HG03108 (cell line): ENCODE data around the gene CDH23.
"Not testable (repeated sequence)": the region's sequence is repeated elsewhere in the genome, so short reads cannot be mapped to it uniquely, and the experiment has no call there.

Experiments
- ATAC-seq: cut with Tn5 transposase; IDR thresholded peaks from one replicate; pipeline ENCODE4 v1.9.1; 2021; ENCODE audit warnings: moderate library complexity; ENCODE audit not compliant: unreplicated experiment

The CDH23 gene

DNA sequence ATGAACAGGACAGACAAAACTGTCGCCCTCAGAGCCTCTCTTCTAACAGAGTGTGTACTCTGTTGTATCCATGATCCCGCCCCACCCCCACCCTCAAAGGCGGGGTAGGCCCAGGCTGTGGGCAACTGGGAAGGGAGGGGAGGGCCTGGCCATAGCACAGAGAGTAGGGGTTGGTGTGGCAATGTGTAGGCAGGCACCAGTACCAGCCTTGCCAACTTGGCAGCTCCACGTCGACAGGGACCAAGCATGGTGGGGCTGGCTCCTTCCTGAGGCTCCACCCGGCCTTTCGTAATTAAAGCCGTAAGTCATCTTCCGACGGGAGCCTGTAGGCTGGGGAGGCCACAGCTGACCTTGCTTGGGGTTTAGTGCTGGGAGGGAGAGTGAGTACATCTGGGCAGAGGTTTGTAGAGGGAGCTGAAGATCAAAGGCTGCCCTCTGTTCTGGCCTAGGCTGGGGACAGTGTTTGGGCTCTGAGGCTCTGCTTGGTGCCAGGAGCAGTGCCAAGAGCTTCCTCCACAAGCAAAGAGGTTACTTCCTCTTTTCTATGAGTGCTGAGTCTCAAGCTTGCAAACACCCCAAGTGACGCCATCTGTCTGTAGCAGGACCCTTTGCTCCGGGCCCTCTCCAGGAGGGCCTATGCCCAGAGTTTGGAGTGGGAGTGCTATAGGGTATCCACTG is 201.2 kb downstream of the CDH23 start:
- no peak for ATAC-seq

DNA sequence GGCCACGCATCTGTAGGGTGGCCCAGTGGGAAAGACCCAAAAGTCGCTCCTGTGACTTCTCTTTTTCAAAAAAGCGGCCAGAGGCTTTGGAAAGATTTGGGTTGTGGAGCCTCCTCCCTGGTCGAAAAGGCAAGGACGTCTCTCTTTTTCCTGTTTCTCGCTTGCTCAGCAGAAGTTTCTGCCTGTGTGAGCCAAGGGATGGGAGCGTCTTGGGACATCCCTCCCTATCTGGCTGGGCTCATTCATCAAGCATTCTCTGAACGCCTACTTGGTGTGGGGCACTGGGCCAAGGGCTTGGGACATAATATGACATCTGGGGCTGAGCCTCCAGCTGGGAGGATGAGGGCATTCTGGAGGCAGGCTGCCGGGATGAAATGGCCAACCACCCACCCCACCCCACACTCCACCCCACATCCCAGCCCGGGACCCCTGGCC is 201.9 kb downstream of the CDH23 start:
- ATAC-seq: no peak

DNA sequence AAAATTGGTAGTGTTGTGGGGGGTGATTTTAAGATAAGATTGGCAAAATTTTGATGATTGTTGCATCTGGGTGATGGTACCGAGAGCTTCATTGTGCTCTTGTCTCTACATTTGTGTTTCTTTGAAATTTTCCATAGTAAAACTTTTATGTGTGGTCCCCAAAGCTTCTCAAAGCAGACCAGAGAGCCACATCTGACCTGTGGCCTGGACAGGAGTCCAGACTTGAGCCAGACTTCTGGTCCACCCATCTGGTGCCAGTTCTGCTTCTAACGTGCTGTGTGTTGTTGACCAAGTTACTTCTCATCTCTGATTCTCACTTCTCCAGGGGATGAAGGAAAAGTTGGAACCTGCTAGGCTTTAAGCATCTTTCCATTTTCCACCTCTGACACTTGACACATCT is 202.8 kb downstream of the CDH23 start:
- no peak for ATAC-seq

DNA sequence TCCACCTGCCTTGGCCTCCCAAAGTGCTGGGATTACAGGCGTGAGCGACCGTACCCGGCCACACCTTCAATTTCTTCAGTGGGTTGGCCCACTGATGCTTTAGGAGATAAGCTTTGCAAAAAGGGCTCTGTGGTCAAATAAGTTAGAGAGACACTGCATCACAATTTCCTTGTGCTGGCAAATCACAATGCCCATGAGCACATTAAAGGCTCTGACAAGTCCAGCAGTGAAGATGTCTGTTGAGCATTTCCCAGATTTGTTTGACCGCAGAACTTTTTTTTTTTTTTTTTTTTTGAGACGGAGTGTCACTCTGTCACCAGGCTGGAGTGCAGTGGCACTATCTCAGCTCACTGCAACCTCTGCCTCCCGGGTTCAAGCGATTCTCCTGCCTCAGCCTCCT is 203.5 kb downstream of the CDH23 start:
- ATAC-seq: not testable (repeated sequence)

DNA sequence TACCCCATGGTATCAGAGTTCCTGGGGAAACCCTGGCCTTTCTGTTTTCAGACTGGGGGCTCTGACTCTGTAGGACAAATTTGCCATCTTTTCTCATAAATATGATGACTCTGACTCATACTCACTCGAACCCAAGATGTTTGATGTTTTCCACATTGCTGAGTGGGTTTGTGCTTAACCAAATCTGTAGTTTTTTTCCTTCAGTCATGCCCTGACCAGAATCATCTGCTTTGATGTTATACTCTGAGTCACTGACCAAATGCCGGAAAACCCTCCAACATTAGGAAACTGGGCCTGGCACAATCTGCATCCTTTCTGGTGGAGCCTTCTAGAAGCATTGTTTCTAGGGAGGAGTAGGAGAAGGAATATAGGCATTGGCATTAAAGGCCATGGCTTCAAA is 204.1 kb downstream of the CDH23 start:
- ATAC-seq: no peak

DNA sequence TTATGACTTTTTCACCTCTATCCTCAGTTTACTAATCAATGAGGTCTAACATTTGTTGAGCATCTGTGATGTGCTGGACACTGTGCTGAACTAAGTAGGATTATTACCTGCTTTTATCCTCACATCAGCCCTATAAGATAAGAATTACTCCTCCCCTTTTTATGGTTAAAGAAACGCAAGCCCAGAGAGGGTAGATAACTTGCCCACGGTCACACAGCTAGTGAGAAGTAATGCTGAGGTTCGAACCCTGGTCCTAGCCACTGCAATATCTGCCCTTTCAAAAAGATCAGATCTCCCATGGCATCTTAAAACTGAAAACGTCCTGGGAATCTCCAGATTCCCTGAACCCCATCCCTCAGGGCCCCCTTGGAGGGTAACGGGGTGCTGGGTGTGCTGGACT is 204.6 kb downstream of the CDH23 start:
- no peak for ATAC-seq

DNA sequence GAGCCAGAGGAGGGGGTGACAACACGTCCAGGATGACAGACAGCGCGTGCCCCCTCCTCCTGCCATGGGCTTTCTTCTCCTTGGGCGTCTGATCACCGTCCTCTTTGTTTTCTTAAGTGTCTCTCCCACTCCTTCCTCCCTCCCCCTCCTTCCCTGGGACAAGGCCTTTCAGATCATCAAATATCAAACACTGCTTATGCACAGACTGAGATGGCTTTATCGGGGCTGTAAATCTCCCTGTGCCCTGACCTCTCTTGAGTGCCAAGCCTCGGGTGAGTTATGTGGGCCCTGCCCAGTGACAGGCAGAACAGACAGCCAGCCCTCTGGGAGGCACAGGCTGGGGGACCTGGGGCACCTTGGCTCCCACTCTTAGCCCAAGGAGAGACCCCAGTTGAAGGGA is 206.4 kb downstream of the CDH23 start:
- ATAC-seq: no peak

DNA sequence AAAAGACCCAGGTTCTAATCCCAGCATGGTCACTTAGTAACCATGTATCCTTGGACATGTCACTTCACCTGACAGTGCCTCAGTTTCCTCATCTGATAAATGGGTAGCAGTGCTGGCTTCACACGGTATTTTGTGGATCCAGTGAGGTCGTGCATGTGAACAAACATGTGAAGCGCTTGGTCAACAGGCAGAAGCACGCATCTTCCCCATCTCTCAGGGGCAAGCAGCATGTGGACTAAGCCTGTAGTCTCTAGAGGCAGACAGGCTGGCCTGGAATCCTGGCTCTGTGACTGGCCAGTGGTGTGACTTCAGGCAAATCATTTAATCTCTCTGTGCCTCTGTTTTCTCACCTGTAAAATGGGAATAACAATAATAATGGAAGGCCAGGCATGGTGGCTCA is 207.0 kb downstream of the CDH23 start:
- no peak for ATAC-seq

DNA sequence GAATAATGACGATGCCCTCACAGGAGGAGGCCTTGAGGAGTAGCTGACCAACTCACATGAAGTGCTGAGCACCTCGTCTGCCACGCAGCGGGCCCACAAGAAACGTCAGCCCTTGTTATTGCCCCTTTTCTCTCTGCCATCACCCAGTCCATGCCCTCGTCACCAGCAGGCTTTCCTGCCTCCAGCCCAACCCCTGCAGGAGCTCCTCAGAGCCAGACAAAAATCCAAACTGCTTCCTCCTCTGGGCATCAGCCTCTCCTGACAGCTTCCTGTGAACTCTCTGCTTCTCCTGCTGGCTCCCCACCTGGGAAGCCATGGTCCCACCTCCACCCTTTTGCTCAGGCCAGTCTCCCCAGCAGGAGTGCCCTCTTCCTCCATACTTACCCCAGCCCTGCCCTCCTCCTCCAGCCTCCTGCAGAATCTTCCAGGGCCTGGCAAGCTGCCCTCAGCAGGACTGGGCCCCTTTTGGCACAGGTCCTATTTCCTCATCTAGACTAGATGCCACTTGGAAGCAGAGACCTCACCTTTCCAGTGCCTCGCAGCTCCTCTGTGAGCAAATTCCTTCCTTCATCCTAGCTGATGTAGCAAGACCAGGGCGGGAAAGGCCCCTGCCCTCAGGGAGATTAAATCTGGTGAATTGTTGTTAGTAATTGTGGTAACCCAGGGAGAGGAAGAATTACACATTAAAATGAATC is 207.8 kb downstream of the CDH23 start:
- ATAC-seq: no peak

DNA sequence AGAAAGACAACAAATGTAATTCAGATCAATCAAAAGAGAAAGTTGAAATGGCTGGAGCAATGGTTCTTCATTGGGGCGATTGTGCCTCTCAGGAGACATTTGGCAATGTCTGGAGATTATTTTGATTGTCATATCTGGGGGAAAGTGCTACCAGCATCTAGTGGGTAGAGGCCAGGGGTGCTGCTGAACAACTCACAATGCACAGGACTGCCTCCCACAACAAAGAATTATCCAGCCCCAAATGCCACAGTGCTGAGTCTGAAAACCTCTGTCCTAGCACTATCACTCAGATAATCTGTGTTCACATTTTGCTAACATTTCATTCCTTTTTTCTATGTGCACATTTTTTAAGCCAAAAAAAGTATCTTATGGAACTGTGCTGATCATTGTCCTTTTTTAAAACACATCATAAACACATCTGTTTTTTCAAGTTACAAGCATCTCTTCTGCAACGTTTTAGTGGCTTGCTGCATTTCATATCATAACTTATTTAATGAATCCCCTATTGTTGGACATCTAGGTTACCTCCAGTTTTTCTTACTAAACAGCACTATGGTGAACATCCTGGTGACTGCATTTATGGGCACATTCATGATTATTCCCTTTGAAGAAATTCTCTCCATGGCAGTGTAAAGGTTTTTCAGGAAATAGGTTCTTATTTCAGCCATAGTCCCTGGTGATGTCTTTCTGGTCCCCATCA is 208.7 kb downstream of the CDH23 start:
- ATAC-seq: no peak

DNA sequence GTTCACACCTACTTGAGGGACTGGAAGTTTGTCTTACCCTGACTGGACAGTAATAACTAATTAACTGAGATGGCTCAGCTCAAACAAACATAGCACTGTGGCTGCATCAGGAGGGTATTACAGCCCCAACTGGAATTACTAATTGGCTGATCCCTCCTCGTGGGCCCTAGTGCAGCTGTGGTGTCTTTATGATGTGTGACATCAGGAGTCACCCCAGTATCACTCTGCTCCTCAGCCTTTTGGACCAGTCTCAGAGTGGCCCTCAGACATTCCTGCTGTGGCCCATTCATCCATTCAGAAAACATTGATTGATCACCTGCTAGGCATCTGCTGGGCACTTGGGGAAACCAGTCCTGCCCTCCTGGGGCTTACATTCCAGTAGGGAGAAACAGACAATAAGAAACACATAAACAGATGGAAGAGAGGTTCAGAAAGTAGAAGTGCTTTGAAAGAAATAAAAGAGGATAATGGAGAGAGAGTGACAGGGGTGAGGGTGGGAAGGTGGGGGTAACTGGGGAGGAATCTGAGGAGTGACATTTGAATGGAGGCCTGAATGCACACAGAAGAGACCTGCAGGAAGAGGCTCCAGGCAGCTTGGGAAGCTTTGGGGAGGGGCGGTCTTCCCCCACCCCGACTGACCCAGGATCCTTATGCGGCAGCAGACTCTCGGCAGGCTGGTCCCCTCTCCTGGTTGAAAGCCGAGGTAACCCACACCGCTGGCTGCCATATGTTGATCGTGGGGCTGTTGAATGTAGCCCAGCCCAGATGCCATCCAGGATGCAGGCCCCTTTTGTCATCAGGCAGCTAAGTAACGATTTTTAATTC is 209.7 kb downstream of the CDH23 start:
- ATAC-seq: no peak

DNA sequence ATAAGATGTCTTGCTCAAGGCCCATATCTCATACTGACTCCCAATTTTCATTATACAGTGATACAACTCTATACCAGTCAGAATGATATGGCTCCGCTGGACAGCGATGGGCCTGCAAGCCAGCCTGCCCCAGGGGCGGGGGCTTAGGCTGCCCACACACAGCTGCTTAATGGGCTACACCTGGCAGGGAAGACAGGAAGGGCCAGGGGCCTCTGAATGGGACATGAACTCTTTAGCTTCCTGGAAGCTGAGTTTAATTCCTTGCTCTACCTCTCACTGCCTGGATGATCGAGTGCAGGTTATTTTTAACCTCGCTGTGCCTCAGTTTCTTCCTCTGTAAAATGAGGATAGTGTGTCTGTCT is 210.3 kb downstream of the CDH23 start:
- no peak for ATAC-seq

DNA sequence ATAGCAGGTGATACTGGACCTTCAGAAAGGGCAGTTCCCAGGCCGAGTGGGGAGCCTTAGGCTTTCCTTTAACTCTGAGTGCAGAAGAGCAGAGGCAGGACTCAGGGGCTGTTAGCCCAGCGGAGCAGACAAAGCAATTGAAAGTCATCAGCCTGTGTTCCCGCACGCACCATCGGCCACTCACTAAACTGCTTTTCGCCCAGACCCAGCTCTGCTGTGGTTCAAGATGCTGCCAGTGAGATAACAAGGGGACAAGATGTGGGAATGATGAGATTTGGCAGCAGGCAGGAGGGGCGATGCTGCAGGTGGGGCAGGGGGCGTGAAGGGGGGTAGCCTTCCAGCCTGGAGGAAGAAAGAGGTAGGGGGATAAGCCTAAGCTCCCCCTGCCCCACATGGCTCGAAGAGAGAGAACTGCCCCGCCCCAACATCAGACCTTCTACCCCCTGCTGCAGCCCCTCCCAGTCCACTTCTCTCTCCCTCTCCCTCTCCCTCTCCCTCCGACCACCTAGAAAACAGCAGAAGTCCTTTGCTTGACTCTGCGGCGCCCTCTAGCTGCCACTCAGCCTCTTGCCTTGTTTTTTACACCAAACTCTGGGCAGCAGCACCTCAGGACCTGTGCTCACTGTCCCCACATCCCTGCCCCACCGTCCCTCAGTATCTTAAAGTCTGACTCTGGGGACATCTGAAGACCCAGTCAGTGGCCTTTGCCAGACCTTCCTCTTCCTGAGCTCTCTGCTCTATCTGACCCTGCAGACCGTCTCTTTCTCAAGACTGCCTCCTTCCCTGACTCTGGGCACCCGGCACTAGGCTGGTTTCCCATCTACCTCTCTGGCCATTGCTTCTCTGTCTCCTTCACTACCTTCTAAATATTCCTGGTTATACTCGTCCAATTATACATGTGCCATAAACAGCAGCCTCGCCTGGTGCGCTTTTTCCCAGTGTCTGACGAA is 212.4 kb downstream of the CDH23 start:
- ATAC-seq: no peak

DNA sequence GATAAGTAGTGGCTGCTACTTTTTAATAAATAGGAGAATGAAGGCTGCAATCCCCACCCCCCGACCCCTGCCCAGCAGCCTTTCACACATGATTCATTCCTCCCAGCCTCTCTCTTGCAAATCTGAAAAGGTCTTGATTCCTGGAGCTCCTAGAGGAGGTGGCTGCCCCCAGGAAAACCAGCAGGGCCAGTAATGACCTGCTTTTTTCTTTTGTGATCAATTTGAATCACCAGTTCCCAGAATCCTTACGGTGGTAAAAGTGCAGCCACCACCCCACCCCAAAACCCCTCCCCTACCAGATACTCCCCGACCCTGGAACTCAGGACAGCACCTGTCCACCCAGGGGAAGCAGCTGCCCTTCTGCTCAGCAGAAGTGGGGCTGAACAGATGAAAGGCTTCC is 213.9 kb downstream of the CDH23 start:
- no peak for ATAC-seq

DNA sequence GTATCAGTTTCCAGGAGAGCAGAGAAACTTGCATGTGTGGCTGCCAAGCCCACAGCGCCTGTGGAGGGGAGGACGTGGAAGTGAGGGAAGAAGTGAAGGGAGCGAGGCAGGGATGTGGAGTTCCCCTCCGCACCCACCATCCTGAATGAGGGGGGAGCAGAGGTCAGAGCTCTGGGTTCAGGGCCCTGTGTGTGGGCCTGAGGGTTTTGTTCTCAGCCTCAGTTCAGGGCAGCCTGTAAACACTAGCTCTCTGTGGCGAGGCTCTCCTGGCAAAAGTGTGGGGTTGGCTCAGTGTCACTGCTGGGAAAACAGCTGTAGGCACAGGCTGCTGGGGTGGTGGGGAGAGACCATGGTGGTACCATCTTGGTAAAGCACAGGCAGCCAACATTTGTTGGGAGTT is 214.4 kb downstream of the CDH23 start:
- ATAC-seq: no peak

DNA sequence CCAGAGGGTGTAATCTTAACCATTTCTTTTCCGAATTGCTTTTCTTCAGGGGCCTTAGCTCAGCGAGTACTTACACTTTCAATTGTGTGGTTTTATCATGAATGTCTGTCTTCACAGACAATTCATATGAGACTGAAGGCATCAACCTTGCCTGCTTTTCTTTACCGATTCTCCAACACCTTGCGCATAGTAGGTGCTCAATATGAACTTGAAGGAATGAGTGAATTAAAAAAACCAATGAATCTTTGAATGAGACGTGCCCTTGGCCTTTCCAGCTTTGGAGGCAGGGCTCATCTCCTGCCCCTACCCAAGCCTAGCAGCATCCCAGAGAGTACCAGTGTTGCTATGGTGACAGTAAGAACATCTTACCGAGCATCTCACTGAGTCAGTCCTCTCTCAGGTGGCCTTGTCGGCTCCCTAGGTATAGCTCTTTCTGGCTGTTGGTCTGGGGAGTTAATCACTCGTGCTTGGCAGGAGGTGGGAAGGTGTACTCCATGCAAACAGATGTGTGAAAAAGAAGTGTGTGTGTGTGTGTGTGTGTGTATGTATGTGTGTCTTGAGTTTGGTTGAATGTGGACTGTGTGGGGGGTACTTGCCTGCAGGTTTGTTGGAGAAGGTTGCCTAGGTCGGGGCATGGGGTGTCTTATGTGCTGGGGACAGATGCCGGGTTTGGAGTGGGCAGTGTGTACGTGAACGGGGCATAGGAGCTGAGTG is 215.1 kb downstream of the CDH23 start:
- no peak for ATAC-seq

DNA sequence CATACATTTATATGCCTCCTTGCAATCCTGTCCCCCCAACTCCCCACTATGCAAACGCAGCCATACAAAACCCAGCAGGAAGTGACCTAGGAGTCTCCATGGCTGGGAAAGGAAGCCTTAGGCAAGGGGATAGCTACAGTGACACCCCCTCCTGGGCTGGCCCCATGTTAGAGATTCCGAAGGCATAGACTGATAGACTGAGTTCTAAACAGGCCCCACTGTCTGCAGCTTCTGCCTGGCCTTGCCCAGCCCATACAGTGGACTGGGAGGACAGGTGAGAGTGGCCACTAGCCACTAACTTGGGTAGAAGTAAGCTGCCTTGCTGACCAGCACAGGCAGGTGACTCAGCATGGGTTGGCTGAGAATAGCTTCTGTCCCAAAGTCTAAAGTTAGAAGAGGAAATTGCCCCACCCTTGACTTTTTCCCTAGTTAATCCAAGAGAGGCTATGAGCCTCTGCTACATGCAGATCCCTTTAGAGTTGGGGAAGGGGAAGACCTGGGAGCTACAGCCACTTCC is 216.6 kb downstream of the CDH23 start:
- ATAC-seq: no peak

DNA sequence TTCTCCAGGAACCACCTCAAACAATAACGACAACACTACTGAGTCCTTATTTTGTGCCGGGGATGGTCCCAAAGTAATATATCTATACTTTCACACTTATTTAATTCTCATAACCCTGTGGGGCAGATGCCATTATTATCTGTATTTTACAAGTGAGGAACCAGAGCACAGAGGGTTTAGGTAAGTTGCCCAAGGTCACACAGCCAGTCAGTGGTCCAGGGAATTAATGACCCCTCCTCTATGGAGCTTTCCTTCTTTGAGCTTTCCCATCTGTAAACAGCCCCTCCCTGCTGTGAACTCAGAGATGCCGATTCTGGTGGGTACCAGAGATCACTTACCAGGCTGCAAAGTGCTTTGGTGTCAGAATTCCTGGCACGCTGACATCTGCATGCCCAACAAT is 217.2 kb downstream of the CDH23 start:
- ATAC-seq: no peak

DNA sequence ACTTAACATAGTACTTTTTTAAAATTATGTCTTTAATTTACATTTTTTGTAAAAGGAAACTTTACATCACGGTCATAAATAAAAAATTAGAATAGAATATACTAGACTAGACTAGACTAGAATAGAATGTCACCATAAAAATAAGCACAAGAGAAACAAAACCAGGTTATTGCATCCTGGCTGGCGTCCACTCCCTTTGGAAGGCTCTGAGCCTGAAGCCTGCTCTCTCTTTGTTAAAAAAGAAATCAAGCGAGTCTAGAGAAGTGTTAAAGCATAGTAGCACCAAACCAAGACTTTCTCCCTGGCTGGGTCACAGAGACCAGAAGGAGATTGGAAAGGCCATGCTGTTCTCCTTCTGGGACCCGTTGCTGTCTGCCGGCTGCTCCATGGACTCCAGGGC is 218.2 kb downstream of the CDH23 start:
- no peak for ATAC-seq
